ENCODE measurements around the gene APLF. TPM values are rescaled to one million over a fixed set of nuclear protein-coding genes. Genes with fewer than 3 reads are reported as not detected.

The APLF gene
- total RNA-seq, 1 experiment from 2014 or later: 5.3 TPM

Other genes starting within 250 kb of the APLF start
- 24.1 and 55.9 TPM in 2 replicates for gene PPP3R1, start 215.1 kb upstream of the APLF start, total RNA-seq (2014; rRNA removed; shearing (Covaris generic); ENCODE audit: low replicate concordance)
- gene CNRIP1, start 147.6 kb upstream of the APLF start, total RNA-seq (2014; rRNA removed; shearing (Covaris generic); ENCODE audit: low replicate concordance): 2.8 TPM in 1 of 2 replicates, not detected in the other
- gene PLEK, start 102.3 kb upstream of the APLF start, total RNA-seq (2014; rRNA removed; shearing (Covaris generic); ENCODE audit: low replicate concordance): 224 and 232 TPM in 2 replicates
- gene FBXO48, start 291 bp upstream of the APLF start, total RNA-seq (2014; rRNA removed; shearing (Covaris generic); ENCODE audit: low replicate concordance): 0.61 and 1.7 TPM in 2 replicates
- not detected in 2 replicates for gene PROKR1, start 176.0 kb downstream of the APLF start, total RNA-seq (2014; rRNA removed; shearing (Covaris generic); ENCODE audit: low replicate concordance)